Measurements from ENCODE around the gene DOK7.
"Not testable (repeated sequence)": the region's sequence is repeated elsewhere in the genome, so short reads cannot be mapped to it uniquely, and the experiment has no call there.

Gene DOK7

GRCh38 chr4:3508542-3508941 lies 45.4 kb downstream of the DOK7 start:
- no peak for DNase-seq

- DNase-seq: no peak
These were observed 47.4 kb downstream of the DOK7 start for GRCh38 chr4:3510481-3510880.

GRCh38 chr4:3511187-3511586 lies 48.1 kb downstream of the DOK7 start:
- no peak for DNase-seq

GRCh38 chr4:3511601-3512000 lies 48.5 kb downstream of the DOK7 start:
- not testable (repeated sequence) for DNase-seq

GRCh38 chr4:3512279-3512678 lies 49.2 kb downstream of the DOK7 start:
- DNase-seq: no peak

GRCh38 chr4:3512719-3513118 lies 49.6 kb downstream of the DOK7 start:
- DNase-seq: no peak

- no peak for DNase-seq
These were observed 50.7 kb downstream of the DOK7 start for GRCh38 chr4:3513807-3514206.

- no peak for DNase-seq
These were observed 51.2 kb downstream of the DOK7 start for GRCh38 chr4:3514221-3514780.

GRCh38 chr4:3514806-3515501 lies 51.8 kb downstream of the DOK7 start:
- no peak for DNase-seq

GRCh38 chr4:3515646-3516045 lies 52.5 kb downstream of the DOK7 start:
- DNase-seq: no peak

GRCh38 chr4:3516061-3516835 lies 53.1 kb downstream of the DOK7 start:
- DNase-seq: no peak

GRCh38 chr4:3516836-3517730 lies 54.0 kb downstream of the DOK7 start:
- DNase-seq: no peak

- DNase-seq: no peak
These were observed 54.8 kb downstream of the DOK7 start for GRCh38 chr4:3517731-3518510.

GRCh38 chr4:3518511-3518880 lies 55.4 kb downstream of the DOK7 start:
- no peak for DNase-seq

GRCh38 chr4:3518941-3519340 lies 55.8 kb downstream of the DOK7 start:
- DNase-seq: no peak

- no peak for DNase-seq
These were observed 56.6 kb downstream of the DOK7 start for GRCh38 chr4:3519468-3520264.

GRCh38 chr4:3520276-3520675 lies 57.2 kb downstream of the DOK7 start:
- no peak for DNase-seq

- no peak for DNase-seq
These were observed 57.9 kb downstream of the DOK7 start for GRCh38 chr4:3520796-3521600.

- no peak for DNase-seq
These were observed 58.7 kb downstream of the DOK7 start for GRCh38 chr4:3521621-3522325.

GRCh38 chr4:3522326-3522640 lies 59.2 kb downstream of the DOK7 start:
- no peak for DNase-seq

All from fibroblast of skin of back (primary cell).